Measurements from ENCODE around the gene APRT.

The APRT gene

GRCh38 chr16:88771294-88771772 is 40.4 kb downstream of the APRT start:
- no peak for TF ChIP-seq CTCF (IDR thresholded peaks at IDR 0.05; ENCODE audit: insufficient read depth, low read depth, low read length, missing control alignments)
- no peak overlapping the region for H3K4me3 ChIP-seq (ENCODE audit: low read length)

GRCh38 chr16:88770461-88771293 is 41.1 kb downstream of the APRT start:
- TF ChIP-seq CTCF (IDR thresholded peaks at IDR 0.05; ENCODE audit: insufficient read depth, low read depth, low read length, missing control alignments) = no peak
- peak overlapping the region; percentile 31 for H3K4me3 ChIP-seq (ENCODE audit: low read length)
- peak; percentile 87 for DNase-seq (ENCODE audit: low read depth)

More at GRCh38 chr16:88771294-88771772, 40.4 kb downstream of the APRT start:
- DNase-seq (ENCODE audit: low read depth) = no peak

- TF ChIP-seq CTCF (IDR thresholded peaks at IDR 0.05; ENCODE audit: insufficient read depth, low read depth, low read length, missing control alignments) = no peak
- peak overlapping the region; percentile 31 for H3K4me3 ChIP-seq (ENCODE audit: low read length)
- DNase-seq (ENCODE audit: low read depth) = peak; percentile 72
Measured at GRCh38 chr16:88769617-88770460, 41.9 kb downstream of the APRT start.

- no peak for TF ChIP-seq CTCF (IDR thresholded peaks at IDR 0.05; ENCODE audit: insufficient read depth, low read depth, low read length, missing control alignments)
- H3K4me3 ChIP-seq (ENCODE audit: low read length) = no peak overlapping the region
- no peak for DNase-seq (ENCODE audit: low read depth)
Measured at GRCh38 chr16:88768071-88768783, 43.5 kb downstream of the APRT start.

GRCh38 chr16:88767546-88768070 is 44.1 kb downstream of the APRT start:
- no peak for TF ChIP-seq CTCF (IDR thresholded peaks at IDR 0.05; ENCODE audit: insufficient read depth, low read depth, low read length, missing control alignments)
- DNase-seq (ENCODE audit: low read depth) = no peak
- no peak overlapping the region for H3K4me3 ChIP-seq (ENCODE audit: low read length)

- TF ChIP-seq CTCF (IDR thresholded peaks at IDR 0.05; ENCODE audit: insufficient read depth, low read depth, low read length, missing control alignments) = no peak
- DNase-seq (ENCODE audit: low read depth) = no peak
- no peak overlapping the region for H3K4me3 ChIP-seq (ENCODE audit: low read length)
Measured at GRCh38 chr16:88766975-88767374, 44.8 kb downstream of the APRT start.

Measured in epithelial cell of esophagus (primary cell).